CD14-positive monocyte (primary cell): Measurements from ENCODE around the gene DYNC1H1. TPM values are rescaled to one million over a fixed set of nuclear protein-coding genes. Genes with fewer than 3 reads are reported as not detected.

Experiments used
- DNase-seq, 3 donors: peaks; one replicate each; pipeline ENCODE4 v3.0.0-alpha.2; 2011 to 2022
- H2AFZ ChIP-seq: 2 replicates; pipeline ENCODE4 v1.6.0; 2012; ENCODE audit warnings: mild to moderate bottlenecking, low read depth, low read length, inconsistent platforms; ENCODE audit not compliant: insufficient read depth, poor library complexity, severe bottlenecking
- H3K27ac ChIP-seq, 2 donors: 1 replicate in 1 of 2; 2 replicates in 1 of 2; pipeline ENCODE4 v1.5.1; 2012 to 2013; ENCODE audit warnings: low read length in 2 of 2, control low read depth in 1 of 2, inconsistent platforms in 1 of 2, low read depth in 1 of 2, mild to moderate bottlenecking in 1 of 2
- H3K27me3 ChIP-seq, 2 donors: one replicate each; pipeline versions ENCODE4 v1.6.0 to v1.6.1; 2011 to 2013; ENCODE audit warnings: low read length in 2 of 2; ENCODE audit not compliant: control insufficient read depth in 2 of 2, insufficient read depth in 2 of 2
- H3K36me3 ChIP-seq, 2 donors: replicated peaks in 1 of 2; 1 replicate in 1 of 2; 2 replicates in 1 of 2; pipeline versions ENCODE4 v1.5.1 to v1.6.1; 2012 to 2013; ENCODE audit warnings: low read length in 2 of 2, control low read depth in 1 of 2, inconsistent platforms in 1 of 2, mild to moderate bottlenecking in 1 of 2; ENCODE audit not compliant: insufficient read depth in 2 of 2, control insufficient read depth in 1 of 2
- H3K4me1 ChIP-seq, 2 donors: 1 replicate in 1 of 2; 2 replicates in 1 of 2; pipeline versions ENCODE4 v1.5.1 to v1.6.1; 2012 to 2013; ENCODE audit warnings: low read length in 2 of 2, control low read depth in 1 of 2, inconsistent platforms in 1 of 2, mild to moderate bottlenecking in 1 of 2, moderate library complexity in 1 of 2; ENCODE audit not compliant: insufficient read depth in 2 of 2, control insufficient read depth in 1 of 2
- H3K4me2 ChIP-seq: replicated peaks from 2 replicates; pipeline ENCODE3; 2012; ENCODE audit warnings: low read length, moderate library complexity, mild to moderate bottlenecking; ENCODE audit not compliant: poor library complexity, severe bottlenecking; ENCODE audit errors: extremely low read depth
- H3K4me3 ChIP-seq, 3 experiments: fragments of 200-600 bp in 1 of 3; sonication (generic) in 1 of 3; replicated peaks in 1 of 3; 1 replicate in 2 of 3; 2 replicates in 1 of 3; pipeline ENCODE4 v1.5.1; 2011 to 2013; ENCODE audit warnings: low read length in 3 of 3, mild to moderate bottlenecking in 3 of 3, control low read depth in 2 of 3, low read depth in 2 of 3, inconsistent platforms in 1 of 3, moderate library complexity in 1 of 3
- H3K79me2 ChIP-seq: 2 replicates; pipeline ENCODE4 v1.6.0; 2012; ENCODE audit warnings: mild to moderate bottlenecking, control low read depth, inconsistent platforms, low read length, moderate library complexity; ENCODE audit not compliant: insufficient read depth
- H3K9ac ChIP-seq: 2 replicates; pipeline ENCODE4 v1.6.0; 2017; ENCODE audit warnings: low read length, mild to moderate bottlenecking; ENCODE audit not compliant: insufficient read depth, poor library complexity, severe bottlenecking
- H3K9me3 ChIP-seq, 2 donors: replicated peaks in 1 of 2; 1 replicate in 1 of 2; 2 replicates in 1 of 2; pipeline versions ENCODE4 v1.5.1 to v1.6.1; 2012 to 2013; ENCODE audit warnings: low read length in 2 of 2, control low read depth in 1 of 2; ENCODE audit not compliant: control insufficient read depth in 1 of 2, insufficient read depth in 1 of 2
- H4K20me1 ChIP-seq: 2 replicates; pipeline ENCODE4 v1.6.0; 2012; ENCODE audit warnings: mild to moderate bottlenecking, low read length, control low read depth, moderate library complexity; ENCODE audit not compliant: insufficient read depth
- H3K27ac Mint-ChIP-seq, 7 donors: one replicate each; pipeline ENCODE4 v1.8.0; 2020; ENCODE audit warnings: mild to moderate bottlenecking in 7 of 7, mixed read lengths in 7 of 7, moderate library complexity in 6 of 7, inconsistent platforms in 2 of 7
- H3K27me3 Mint-ChIP-seq, 3 donors: one replicate each; pipeline ENCODE4 v1.8.0; 2021 to 2022; ENCODE audit warnings: low read depth in 3 of 3, mild to moderate bottlenecking in 3 of 3, mixed read lengths in 3 of 3, moderate library complexity in 3 of 3, inconsistent platforms in 1 of 3
- H3K36me3 Mint-ChIP-seq, 2 donors: one replicate each; pipeline ENCODE4 v1.8.0; 2020; ENCODE audit warnings: mixed read lengths in 2 of 2, inconsistent platforms in 1 of 2, mild to moderate bottlenecking in 1 of 2
- H3K4me1 Mint-ChIP-seq: one replicate; pipeline ENCODE4 v1.8.0; 2020; ENCODE audit warnings: mild to moderate bottlenecking, mixed read lengths
- H3K4me3 Mint-ChIP-seq, 2 donors: one replicate each; pipeline ENCODE4 v1.8.0; 2020; ENCODE audit warnings: mild to moderate bottlenecking in 2 of 2, mixed read lengths in 2 of 2, moderate library complexity in 1 of 2
- H3K9me3 Mint-ChIP-seq, 7 donors: one replicate each; pipeline ENCODE4 v1.8.0; 2020 to 2022; ENCODE audit warnings: mixed read lengths in 7 of 7, mild to moderate bottlenecking in 6 of 7, moderate library complexity in 6 of 7, inconsistent platforms in 2 of 7
- CTCF ChIP-seq: fragments of 200-600 bp; IDR thresholded peaks from one replicate; pipeline ENCODE4 v1.8.0; 2022; ENCODE audit warnings: antibody characterized with exemption, mild to moderate bottlenecking
- WGBS: methylation state at CpG from one replicate; pipeline ENCODE4 v1.1.5; 2013; ENCODE audit warnings: missing lambda C conversion rate; ENCODE audit not compliant: insufficient coverage; 5-methylcytosine and 5-hydroxymethylcytosine counted together
- intact Hi-C, 2 donors: fragments of 100-400 bp; cut with micrococcal nuclease; formaldehyde crosslinking; loops; one replicate each; pipeline versions ENCODE4 v1.15.0 to v1.15.1; 2023
- polyA plus RNA-seq, 3 donors: library from polyadenylated mRNA; depleted of rRNA in 1 of 3; unstranded in 2 of 3; stranded (reverse) in 1 of 3; fragments of 300-500 nt in 2 of 3; fragments of >200 nt in 1 of 3; fragmentation: Illumina TruSeq in 2 of 3; gene quantifications; 1 replicate in 2 of 3; 2 replicates in 1 of 3; pipeline ENCODE4 v1.2.3, GENCODE V29; 2012 to 2021

DYNC1H1 gene
- polyA plus RNA-seq, 3 donors = 14.7 to 87.3 (median 23.6) TPM

GRCh38 chr14:101963052-101963451, 1.3 kb upstream of the DYNC1H1 start:
- no peak overlapping the region for H3K27ac ChIP-seq
- no peak for TF ChIP-seq CTCF
- H4K20me1 ChIP-seq = peaks cover 34% of the 10 kb centered on the region
- DNase-seq = no peak
- no peak overlapping the region for H3K9ac ChIP-seq
- no CpG with 5 or more reads among the region's 5 CpGs for WGBS
- H3K4me1 ChIP-seq = peaks cover 17 to 25% of the 10 kb centered on the region in 2 donors
- H3K4me1 Mint-ChIP-seq = peaks cover 28% of the 10 kb centered on the region
- peaks cover 0 to 2% (median 0%) of the 10 kb centered on the region in 7 donors for H3K9me3 Mint-ChIP-seq
- H3K4me2 ChIP-seq = no peak overlapping the region
- peaks cover 2 to 5% (median 3%) of the 10 kb centered on the region in 3 donors for H3K27me3 Mint-ChIP-seq
- peaks cover 37% of the 10 kb centered on the region for H3K79me2 ChIP-seq
- no peak overlapping the region for H3K27ac Mint-ChIP-seq
- no peak overlapping the region for H2AFZ ChIP-seq
- intact Hi-C loops = loop anchor here in 1 of 2 donors (5.0 to 10.0 kb wide), 3 partner anchors 134 to 352 kb away; partner anchors contain the start of gene ZNF839
- H3K4me3 Mint-ChIP-seq = no peak overlapping the region
- no peaks in the 10 kb centered on the region for H3K27me3 ChIP-seq
- no peaks in the 10 kb centered on the region for H3K9me3 ChIP-seq
- no peak overlapping the region for H3K4me3 ChIP-seq
- H3K36me3 ChIP-seq = peaks cover 0 to 3% of the 10 kb centered on the region in 2 donors
- H3K36me3 Mint-ChIP-seq = peaks cover 2 to 6% of the 10 kb centered on the region in 2 donors

GRCh38 chr14:101963656-101964296, 597 bp upstream of the DYNC1H1 start:
- no peak overlapping the region for H3K27ac ChIP-seq
- 66% methylated on average over 14 of the region's 20 CpGs for WGBS

More at GRCh38 chr14:101963656-101964296, 597 bp upstream of the DYNC1H1 start:
- Mint-ChIP-seq H3K36me3 (peaks cover 8 to 9% of the 10 kb centered on the region in 2 donors), H3K4me1 (peaks cover 29% of the 10 kb centered on the region), H3K9me3 (peaks cover 0 to 2% (median 0%) of the 10 kb centered on the region in 7 donors), H3K27ac (peak overlapping the region in 5 of 7 donors; percentile 70 to 85 (median 73)), H3K27me3 (peaks cover 2 to 5% (median 3%) of the 10 kb centered on the region in 3 donors), H3K4me3 (peak overlapping the region; percentile 50 to 70)
- no peak for DNase-seq
- peaks cover 44% of the 10 kb centered on the region for H3K79me2 ChIP-seq
- H3K36me3 ChIP-seq = peaks cover 0 to 11% of the 10 kb centered on the region in 2 donors
- intact Hi-C loops = loop anchor here in 1 of 2 donors (5.0 to 10.0 kb wide), 3 partner anchors 134 to 351 kb away; partner anchors contain the start of gene ZNF839
- no peak overlapping the region for H3K9ac ChIP-seq
- H3K9me3 ChIP-seq = no peaks in the 10 kb centered on the region
- peak overlapping the region; percentile 72 for H3K4me2 ChIP-seq
- H2AFZ ChIP-seq = peak overlapping the region; percentile 85
- peaks cover 17 to 25% of the 10 kb centered on the region in 2 donors for H3K4me1 ChIP-seq
- H3K4me3 ChIP-seq = peak overlapping the region in 1 of 3 experiments; percentile 93
- H3K27me3 ChIP-seq = no peaks in the 10 kb centered on the region
- no peak for TF ChIP-seq CTCF
- peaks cover 41% of the 10 kb centered on the region for H4K20me1 ChIP-seq
